GM18858 (cell line): Measurements from ENCODE around the gene CPZ.

ENCODE experiments used
- ATAC-seq: cut with Tn5 transposase; IDR thresholded peaks from one replicate; pipeline ENCODE4 v1.9.1; 2021; ENCODE audit not compliant: unreplicated experiment

Gene CPZ

GRCh38 chr4:8579526-8580320, 12.8 kb upstream of the CPZ start:
- no peak for ATAC-seq

GRCh38 chr4:8580321-8581093, 12.1 kb upstream of the CPZ start, which contains the start of gene GPR78:
GPR78 (plus strand) TSS chr4:8580392; CDS start chr4:8580983, 591 bp downstream.
- ATAC-seq: no peak

GRCh38 chr4:8581094-8581861, 11.3 kb upstream of the CPZ start:
- no peak for ATAC-seq

GRCh38 chr4:8582016-8582415, 10.5 kb upstream of the CPZ start:
- ATAC-seq: no peak

- ATAC-seq: no peak
Measured at GRCh38 chr4:8582436-8582835, 10.1 kb upstream of the CPZ start.

GRCh38 chr4:8582941-8583654, 9.5 kb upstream of the CPZ start:
- ATAC-seq: no peak

GRCh38 chr4:8583655-8584025, 8.9 kb upstream of the CPZ start:
- ATAC-seq: no peak

- ATAC-seq: no peak
Measured at GRCh38 chr4:8585186-8585585, 7.4 kb upstream of the CPZ start.

GRCh38 chr4:8585721-8586212, 6.8 kb upstream of the CPZ start:
- ATAC-seq: no peak

- ATAC-seq: no peak
Measured at GRCh38 chr4:8586246-8586645, 6.3 kb upstream of the CPZ start.

- no peak for ATAC-seq
Measured at GRCh38 chr4:8586671-8587468, 5.7 kb upstream of the CPZ start.

- ATAC-seq: no peak
Measured at GRCh38 chr4:8587469-8588195, 4.9 kb upstream of the CPZ start.

- ATAC-seq: no peak
Measured at GRCh38 chr4:8588196-8588470, 4.4 kb upstream of the CPZ start.

- no peak for ATAC-seq
Measured at GRCh38 chr4:8589336-8589735, 3.2 kb upstream of the CPZ start.

GRCh38 chr4:8589823-8590545, 2.6 kb upstream of the CPZ start:
- ATAC-seq: no peak

- ATAC-seq: no peak
Measured at GRCh38 chr4:8590546-8590880, 2.1 kb upstream of the CPZ start.

- no peak for ATAC-seq
Measured at GRCh38 chr4:8591114-8591513, 1.5 kb upstream of the CPZ start.

- ATAC-seq: no peak
Measured at GRCh38 chr4:8591626-8592365, 769 bp upstream of the CPZ start.
